Mesothelial cell of epicardium (in vitro differentiated cells): Measurements from ENCODE around the gene SLC12A7. TPM values are rescaled to one million over a fixed set of nuclear protein-coding genes. Genes with fewer than 3 reads are reported as not detected.

ENCODE experiments used
- DNase-seq, 2 experiments: peaks; one replicate each; pipeline ENCODE4 v3.0.0; 2021; ENCODE audit warnings: low spot score in 2 of 2; ENCODE audit not compliant: unreplicated experiment in 2 of 2
- H3K27ac Mint-ChIP-seq: 2 replicates; pipeline ENCODE4 v1.8.0; 2021; ENCODE audit warnings: mixed read lengths
- H3K27me3 Mint-ChIP-seq: 2 replicates; pipeline ENCODE4 v1.8.0; 2021; ENCODE audit warnings: low read depth, mixed read lengths
- H3K36me3 Mint-ChIP-seq: 2 replicates; pipeline ENCODE4 v1.8.0; 2021; ENCODE audit warnings: mixed read lengths
- H3K4me1 Mint-ChIP-seq: 2 replicates; pipeline ENCODE4 v1.8.0; 2021; ENCODE audit warnings: mixed read lengths
- H3K4me3 Mint-ChIP-seq: 2 replicates; pipeline ENCODE4 v1.8.0; 2021; ENCODE audit warnings: mild to moderate bottlenecking, moderate library complexity, mixed read lengths
- H3K9me3 Mint-ChIP-seq: 2 replicates; pipeline ENCODE4 v1.8.0; 2021; ENCODE audit warnings: mixed read lengths
- CTCF ChIP-seq: fragments of 200-600 bp; sonication (generic); IDR thresholded peaks from one replicate; pipeline ENCODE4 v1.5.0; 2021; ENCODE audit warnings: antibody characterized with exemption; ENCODE audit not compliant: unreplicated experiment
- total RNA-seq: library from RNA; stranded (reverse); gene quantifications from 3 replicates; pipeline ENCODE4 v1.2.1, GENCODE V29; 2021

The SLC12A7 gene
- total RNA-seq, 1 donor from 2014 or later: 34.9 TPM

DNA sequence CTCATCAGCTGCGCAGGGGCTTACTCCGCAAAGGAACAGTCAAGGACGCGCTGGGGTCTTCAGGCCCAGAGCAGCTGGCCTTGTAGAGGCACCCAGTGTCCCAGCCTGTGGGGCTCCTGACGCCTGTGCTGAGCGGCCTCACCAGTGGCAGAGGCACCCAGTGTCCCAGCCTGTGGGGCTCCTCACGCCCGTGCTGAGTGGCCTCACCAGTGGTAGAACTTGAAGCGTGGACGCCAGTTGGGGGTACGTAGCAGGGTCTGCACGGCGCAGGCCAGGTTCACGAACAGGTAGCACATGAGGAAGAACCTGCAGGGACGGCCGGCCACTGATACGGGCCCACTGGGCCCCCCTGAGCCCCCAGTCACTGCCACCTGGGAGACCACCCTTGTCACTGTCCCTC is 35.9 kb downstream of the SLC12A7 start:
- Mint-ChIP-seq H3K27me3 (no peaks in the 10 kb centered on the region), H3K27ac (no peak overlapping the region), H3K4me1 (no peaks in the 10 kb centered on the region), H3K4me3 (no peak overlapping the region), H3K36me3 (peaks cover 11% of the 10 kb centered on the region), H3K9me3 (no peaks in the 10 kb centered on the region)
- TF ChIP-seq CTCF: no peak
- DNase-seq: no peak

DNA sequence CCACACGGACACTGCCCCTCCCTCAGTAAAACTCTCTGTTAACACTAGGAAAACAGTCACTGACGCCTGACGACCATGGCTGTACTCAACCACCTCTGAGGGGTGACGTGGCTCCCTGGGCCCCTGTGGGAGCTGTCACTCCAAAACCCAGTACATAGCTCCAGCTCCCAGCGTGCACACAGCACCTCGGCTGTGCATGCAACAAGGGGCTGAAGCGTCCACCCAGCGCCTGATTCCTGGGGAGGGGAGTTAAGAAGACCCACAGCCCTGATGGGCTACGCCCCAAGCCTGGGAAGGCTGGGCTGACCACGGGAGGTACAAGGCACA is 36.3 kb downstream of the SLC12A7 start:
- Mint-ChIP-seq H3K27ac (no peak overlapping the region), H3K4me1 (no peaks in the 10 kb centered on the region), H3K27me3 (no peaks in the 10 kb centered on the region), H3K4me3 (no peak overlapping the region), H3K36me3 (peaks cover 9% of the 10 kb centered on the region), H3K9me3 (no peaks in the 10 kb centered on the region)
- DNase-seq: no peak
- TF ChIP-seq CTCF: no peak

DNA sequence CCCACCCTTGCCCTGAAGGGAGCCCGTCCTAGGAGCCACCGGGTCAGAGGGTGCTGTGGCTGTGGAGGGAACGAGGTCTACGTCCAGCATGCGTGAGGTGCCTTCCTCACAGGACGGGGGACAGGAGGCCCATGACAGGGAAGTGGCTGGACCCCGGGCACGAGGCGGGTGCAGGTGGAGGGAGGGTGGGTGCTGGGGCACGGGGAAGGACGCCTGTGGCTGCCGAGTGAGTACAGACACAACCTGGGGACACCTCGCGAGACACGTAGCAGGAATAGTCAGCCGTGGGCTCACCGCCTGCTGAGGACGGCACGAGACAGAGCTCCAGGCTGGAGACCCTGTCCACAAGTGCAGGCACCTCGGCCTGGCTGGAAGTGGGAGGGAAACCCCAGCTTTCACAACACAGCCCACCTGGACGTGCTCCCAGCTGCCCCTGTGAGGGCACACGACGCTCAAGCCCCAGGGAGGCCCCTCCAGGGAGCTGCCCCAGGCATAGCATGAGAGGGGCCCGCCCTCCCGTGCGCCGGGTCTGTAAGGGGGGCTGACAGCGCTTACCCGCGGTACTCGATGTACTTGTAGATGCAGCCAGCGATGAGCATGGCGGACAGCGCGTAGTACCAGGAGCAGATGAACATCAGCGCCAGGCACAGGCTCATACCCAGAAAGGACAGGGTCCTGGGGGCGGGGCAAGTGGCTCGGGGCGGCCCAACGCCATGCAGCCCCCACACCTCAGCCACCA is 36.9 kb downstream of the SLC12A7 start:
- Mint-ChIP-seq H3K9me3 (no peaks in the 10 kb centered on the region), H3K27me3 (no peaks in the 10 kb centered on the region), H3K4me3 (no peak overlapping the region), H3K27ac (no peak overlapping the region), H3K36me3 (peaks cover 9% of the 10 kb centered on the region), H3K4me1 (no peaks in the 10 kb centered on the region)
- DNase-seq: no peak
- TF ChIP-seq CTCF: no peak

- TF ChIP-seq CTCF: no peak
- H3K4me3 Mint-ChIP-seq: no peak overlapping the region
- no peak for DNase-seq
- no peaks in the 10 kb centered on the region for H3K9me3 Mint-ChIP-seq
- H3K27me3 Mint-ChIP-seq: no peaks in the 10 kb centered on the region
- no peaks in the 10 kb centered on the region for H3K4me1 Mint-ChIP-seq
- H3K36me3 Mint-ChIP-seq: peaks cover 9% of the 10 kb centered on the region
- no peak overlapping the region for H3K27ac Mint-ChIP-seq
Measured at GRCh38 chr5:1074226-1074625, 37.6 kb downstream of the SLC12A7 start.

GRCh38 chr5:1073239-1074102 is 38.4 kb downstream of the SLC12A7 start:
- no peak overlapping the region for H3K27ac Mint-ChIP-seq
- DNase-seq: no peak
- no peaks in the 10 kb centered on the region for H3K9me3 Mint-ChIP-seq
- no peak overlapping the region for H3K4me3 Mint-ChIP-seq
- no peak for TF ChIP-seq CTCF
- no peaks in the 10 kb centered on the region for H3K4me1 Mint-ChIP-seq
- H3K36me3 Mint-ChIP-seq: peaks cover 8% of the 10 kb centered on the region
- H3K27me3 Mint-ChIP-seq: no peaks in the 10 kb centered on the region
